Measurements from ENCODE around the gene SRM. TPM values are rescaled to one million over a fixed set of nuclear protein-coding genes. Genes with fewer than 3 reads are reported as not detected.
"Not testable (repeated sequence)": the region's sequence is repeated elsewhere in the genome, so short reads cannot be mapped to it uniquely, and the experiment has no call there.

Gene SRM
- total RNA-seq, 3 donors from 2014 or later, result 33.5 to 71.4 (median 39.7) TPM

DNA sequence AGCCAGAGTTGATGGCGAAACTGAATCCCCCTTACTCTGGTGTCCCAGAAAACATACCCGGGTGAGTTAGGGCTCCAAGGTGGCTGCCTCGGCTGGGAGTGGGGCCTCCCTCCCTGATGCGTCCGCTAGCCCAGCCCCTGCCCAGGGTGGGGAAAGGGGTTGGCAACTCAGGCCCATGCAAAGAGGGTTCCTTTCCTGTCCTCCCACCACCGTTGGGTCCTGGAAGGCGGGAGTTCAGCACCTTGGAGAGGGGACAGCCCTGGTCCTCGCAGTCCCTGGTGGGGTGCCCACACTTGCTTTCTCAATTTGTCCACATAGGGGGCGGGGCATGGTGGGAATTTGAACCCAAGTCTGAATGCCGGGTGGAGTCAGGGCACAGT, 6.1 kb downstream of the SRM start:
- H3K4me1 ChIP-seq, result peaks cover 0 to 3% of the 10 kb centered on the region in 2 donors
- H3K9me3 ChIP-seq, result no peaks in the 10 kb centered on the region
- TF ChIP-seq POLR2AphosphoS5 (IDR thresholded peaks at IDR 0.05), result no peak
- TF ChIP-seq POLR2A (IDR thresholded peaks at IDR 0.05), result no peak
- H3K4me3 ChIP-seq, result no peak overlapping the region
- intact Hi-C loops (cut with DNase I; ENCODE audit: low total_unique reads), result loop anchor here (5.0 kb wide), 1 partner anchor 1129 kb away; no protein-coding TSS in a partner anchor
- DNase-seq (ENCODE audit: low spot score in 2 of 2), result no peak
- H3K27me3 ChIP-seq, result no peaks in the 10 kb centered on the region
- H3K36me3 ChIP-seq, result no peaks in the 10 kb centered on the region
- no peak overlapping the region for H3K27ac ChIP-seq

DNA sequence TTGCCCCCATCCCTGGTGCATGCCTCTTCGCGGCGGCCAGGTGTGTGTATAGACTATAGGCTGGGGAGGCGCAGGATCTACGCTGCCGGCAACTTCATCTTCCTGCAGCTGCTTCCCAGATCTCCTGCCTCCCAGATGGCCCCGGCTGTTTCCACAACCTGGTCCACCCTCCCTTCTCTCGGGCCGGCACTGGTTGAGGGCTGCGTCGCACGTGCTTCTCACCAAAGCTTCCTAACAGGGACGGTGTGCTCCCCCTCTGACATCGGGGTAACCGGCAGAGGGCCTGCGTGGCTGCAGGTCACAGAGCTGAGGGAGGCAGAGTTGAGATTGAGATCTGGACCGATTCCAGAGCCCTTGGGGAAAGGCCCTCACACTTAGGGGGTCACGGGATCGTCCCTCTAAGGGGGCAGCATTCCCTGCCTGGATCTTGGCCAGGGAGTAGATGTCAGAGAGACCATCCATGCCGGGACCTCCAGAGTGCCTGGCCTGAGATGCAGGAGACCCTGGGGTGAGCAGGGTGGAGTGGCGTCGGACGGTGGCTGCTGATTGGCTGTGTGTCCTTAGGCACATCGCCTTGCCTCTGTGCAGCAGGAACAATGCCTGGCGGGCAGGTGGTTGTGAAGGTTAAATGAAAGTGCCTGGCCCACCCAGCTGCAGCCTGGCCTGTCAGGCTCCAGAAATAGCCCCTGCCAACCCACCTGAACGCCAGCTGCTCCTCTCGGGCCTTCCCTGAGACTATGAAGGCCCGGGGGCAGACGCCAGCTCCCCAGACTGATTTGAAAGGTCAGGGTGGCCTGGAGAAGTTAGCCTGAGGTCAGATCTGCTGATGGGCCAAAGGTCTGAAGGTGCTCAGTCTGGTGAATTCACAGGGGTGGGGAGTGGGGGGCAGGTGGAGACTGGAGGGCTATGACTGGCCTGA, 6.7 kb downstream of the SRM start:
- no peaks in the 10 kb centered on the region for H3K27me3 ChIP-seq
- H3K27ac ChIP-seq, result no peak overlapping the region
- no peak overlapping the region for H3K4me3 ChIP-seq
- H3K36me3 ChIP-seq, result no peaks in the 10 kb centered on the region
- no peaks in the 10 kb centered on the region for H3K4me1 ChIP-seq
- intact Hi-C loops (cut with DNase I; ENCODE audit: low total_unique reads), result loop anchor here (5.0 kb wide), 1 partner anchor 1129 kb away; no protein-coding TSS in a partner anchor
- H3K9me3 ChIP-seq, result no peaks in the 10 kb centered on the region
- TF ChIP-seq POLR2AphosphoS5 (IDR thresholded peaks at IDR 0.05) (no peak), POLR2A (IDR thresholded peaks at IDR 0.05) (no peak)
- TF ChIP-seq, protein P1, sequence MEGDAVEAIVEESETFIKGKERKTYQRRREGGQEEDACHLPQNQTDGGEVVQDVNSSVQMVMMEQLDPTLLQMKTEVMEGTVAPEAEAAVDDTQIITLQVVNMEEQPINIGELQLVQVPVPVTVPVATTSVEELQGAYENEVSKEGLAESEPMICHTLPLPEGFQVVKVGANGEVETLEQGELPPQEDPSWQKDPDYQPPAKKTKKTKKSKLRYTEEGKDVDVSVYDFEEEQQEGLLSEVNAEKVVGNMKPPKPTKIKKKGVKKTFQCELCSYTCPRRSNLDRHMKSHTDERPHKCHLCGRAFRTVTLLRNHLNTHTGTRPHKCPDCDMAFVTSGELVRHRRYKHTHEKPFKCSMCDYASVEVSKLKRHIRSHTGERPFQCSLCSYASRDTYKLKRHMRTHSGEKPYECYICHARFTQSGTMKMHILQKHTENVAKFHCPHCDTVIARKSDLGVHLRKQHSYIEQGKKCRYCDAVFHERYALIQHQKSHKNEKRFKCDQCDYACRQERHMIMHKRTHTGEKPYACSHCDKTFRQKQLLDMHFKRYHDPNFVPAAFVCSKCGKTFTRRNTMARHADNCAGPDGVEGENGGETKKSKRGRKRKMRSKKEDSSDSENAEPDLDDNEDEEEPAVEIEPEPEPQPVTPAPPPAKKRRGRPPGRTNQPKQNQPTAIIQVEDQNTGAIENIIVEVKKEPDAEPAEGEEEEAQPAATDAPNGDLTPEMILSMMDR (IDR thresholded peaks at IDR 0.05), result no peak
- no peak for DNase-seq (ENCODE audit: low spot score in 2 of 2)

DNA sequence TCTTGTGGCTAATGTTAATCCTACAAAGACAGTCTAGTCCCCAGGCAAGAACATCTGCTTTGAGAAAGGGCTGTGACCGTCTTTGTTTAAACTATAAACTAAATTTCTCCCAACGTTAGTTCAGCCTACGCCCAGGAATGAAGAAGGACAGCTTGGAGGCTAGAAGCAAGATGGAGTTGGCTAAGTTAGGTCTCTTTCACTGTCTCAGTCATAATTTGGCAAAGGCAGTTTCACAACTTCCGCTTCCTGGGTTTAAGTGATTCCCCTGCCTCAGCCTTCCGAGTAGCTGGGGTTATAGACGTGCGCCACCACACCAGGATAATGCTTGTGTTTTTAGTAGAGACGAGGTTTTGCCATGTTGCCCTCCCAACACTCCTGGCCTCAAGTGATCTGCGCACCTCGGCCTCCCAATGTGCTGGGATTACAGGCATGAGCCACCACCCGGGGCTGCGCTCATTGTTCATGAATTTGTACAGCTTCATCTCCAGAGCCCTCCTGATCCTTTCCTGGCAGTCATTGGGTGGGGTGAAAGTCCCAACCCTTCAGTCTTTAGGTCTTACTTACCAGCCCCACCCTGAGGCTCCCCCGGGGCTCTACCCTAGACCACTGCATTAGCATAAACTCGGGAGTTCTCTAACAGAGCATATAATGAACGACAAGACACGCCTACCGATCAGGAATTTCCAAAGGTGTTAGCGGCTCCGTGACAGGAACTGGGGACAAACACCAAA, 7.9 kb downstream of the SRM start:
- no peak for DNase-seq (ENCODE audit: low spot score in 2 of 2)
- H3K9me3 ChIP-seq, result no peaks in the 10 kb centered on the region
- TF ChIP-seq, protein P1 (IDR thresholded peaks at IDR 0.05), result no peak
- no peak for TF ChIP-seq POLR2A (IDR thresholded peaks at IDR 0.05)
- no peak for TF ChIP-seq POLR2AphosphoS5 (IDR thresholded peaks at IDR 0.05)
- H3K36me3 ChIP-seq, result no peaks in the 10 kb centered on the region
- H3K4me1 ChIP-seq, result no peaks in the 10 kb centered on the region
- intact Hi-C loops (cut with DNase I; ENCODE audit: low total_unique reads), result loop anchor here (5.0 kb wide), 1 partner anchor 1130 kb away; no protein-coding TSS in a partner anchor
- H3K27ac ChIP-seq, result no peak overlapping the region
- H3K4me3 ChIP-seq, result no peak overlapping the region
- no peaks in the 10 kb centered on the region for H3K27me3 ChIP-seq

DNA sequence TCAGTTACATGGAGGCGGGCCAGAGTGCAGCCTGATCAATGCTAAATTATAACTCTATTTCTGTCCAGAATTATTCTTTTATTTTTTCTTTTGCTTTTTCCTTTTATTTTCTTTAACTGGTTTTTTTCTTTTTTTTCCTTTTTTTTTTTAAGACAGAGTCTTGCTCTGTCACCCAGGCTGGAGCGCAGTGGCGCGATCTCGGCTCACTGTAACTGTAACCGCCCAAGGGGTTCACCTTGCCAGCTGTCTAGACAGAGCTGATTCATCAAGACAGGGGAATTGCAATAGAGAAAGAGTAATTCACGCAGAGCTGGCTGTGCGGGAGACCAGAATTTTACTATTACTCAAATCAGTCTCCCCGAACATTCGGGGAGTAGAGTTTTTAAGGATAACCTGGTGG, 8.7 kb downstream of the SRM start:
- not testable (repeated sequence) for H3K4me1 ChIP-seq; H3K27me3 ChIP-seq; H3K27ac ChIP-seq; DNase-seq (ENCODE audit: low spot score in 2 of 2); H3K36me3 ChIP-seq; H3K4me3 ChIP-seq; H3K9me3 ChIP-seq
- intact Hi-C loops (cut with DNase I; ENCODE audit: low total_unique reads), result loop anchor here (5.0 kb wide), 1 partner anchor 1131 kb away; no protein-coding TSS in a partner anchor

DNA sequence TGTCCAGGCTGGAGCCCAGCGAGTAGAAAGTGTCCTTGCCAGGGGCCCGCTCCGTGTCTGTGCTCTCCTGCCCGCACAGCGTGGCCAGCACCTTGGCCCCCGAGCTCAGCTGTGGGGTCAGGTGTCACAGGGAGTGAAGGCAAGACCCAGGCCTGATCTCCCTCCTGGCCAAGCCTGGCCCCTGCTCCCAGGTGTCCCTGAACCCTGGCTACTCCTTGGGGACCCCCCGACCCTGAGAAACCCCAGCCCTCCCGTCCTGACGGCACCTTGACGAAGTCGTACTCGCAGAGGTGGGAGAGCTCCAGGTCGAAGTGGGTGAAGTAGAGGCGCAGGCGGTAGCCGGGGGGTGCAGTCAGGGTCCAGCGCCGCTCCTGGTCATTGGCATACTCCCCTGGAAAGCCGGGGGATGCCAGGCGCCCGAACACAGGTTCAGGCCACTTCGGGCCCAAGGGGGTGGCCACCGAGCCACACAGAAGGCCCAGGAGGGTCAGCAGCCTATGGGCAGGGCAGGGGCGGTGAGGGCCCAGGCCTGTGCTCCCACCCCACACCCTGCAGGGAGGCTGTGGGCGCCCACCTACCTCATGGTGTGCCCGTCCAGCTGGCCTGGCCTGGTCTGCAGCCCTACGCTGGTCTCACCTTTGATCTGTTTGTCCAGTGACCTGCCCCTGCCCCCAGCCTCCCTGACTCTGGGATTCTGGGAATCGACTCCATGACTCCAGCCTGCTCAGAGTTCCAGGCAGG, 13.0 kb downstream of the SRM start, which contains the start of gene MASP2:
MASP2 (minus strand) TSS at position 615 of the 741 bp plus-strand sequence; CDS start at position 583, 32 bp downstream.
- Histone ChIP-seq H3K36me3 (no peaks in the 10 kb centered on the region), H3K9me3 (no peaks in the 10 kb centered on the region), H3K4me3 (no peak within 1 kb of the TSS), H3K27ac (no peak within 1 kb of the TSS), H3K4me1 (no peaks in the 10 kb centered on the region), H3K27me3 (no peaks in the 10 kb centered on the region)
- intact Hi-C loops (cut with DNase I; ENCODE audit: low total_unique reads), result no loop called here
- no peak for TF ChIP-seq POLR2A (IDR thresholded peaks at IDR 0.05)
- TF ChIP-seq, protein P1 (IDR thresholded peaks at IDR 0.05), result no peak
- TF ChIP-seq POLR2AphosphoS5 (IDR thresholded peaks at IDR 0.05), result no peak
- DNase-seq (ENCODE audit: low spot score in 2 of 2), result no peak
